HS-27A (cell line): ENCODE measurements around the gene NUP210L.

Source experiments
- DNase-seq: peaks from one replicate; pipeline ENCODE4 v3.0.0-alpha.2; 2012; ENCODE audit warnings: low read depth, missing footprints

NUP210L gene

DNA sequence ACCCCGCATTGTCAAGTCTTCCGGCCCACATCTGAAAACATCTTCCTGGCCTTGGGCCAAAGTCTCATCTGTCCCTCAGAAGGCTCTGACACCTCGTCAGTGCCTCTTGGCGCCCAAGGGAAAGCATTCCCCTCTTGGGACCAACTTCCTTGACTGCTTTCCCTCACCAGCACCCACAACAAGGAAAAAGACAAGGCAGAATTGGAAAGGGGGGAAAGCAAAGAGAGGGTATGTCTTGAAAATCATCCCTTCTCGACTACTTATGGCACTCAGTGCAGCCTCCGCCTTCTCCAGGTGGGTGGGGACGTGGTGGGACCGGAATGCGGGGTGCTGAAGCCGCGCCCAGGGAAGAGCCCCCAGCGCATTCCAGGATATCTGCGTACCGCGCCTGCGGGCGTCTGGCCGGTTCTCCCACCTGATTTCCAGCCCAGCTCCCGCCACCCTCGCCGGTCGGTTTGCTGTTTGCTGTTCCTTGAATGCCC lies 191.0 kb downstream of the NUP210L start:
- DNase-seq = peak; percentile 45

DNA sequence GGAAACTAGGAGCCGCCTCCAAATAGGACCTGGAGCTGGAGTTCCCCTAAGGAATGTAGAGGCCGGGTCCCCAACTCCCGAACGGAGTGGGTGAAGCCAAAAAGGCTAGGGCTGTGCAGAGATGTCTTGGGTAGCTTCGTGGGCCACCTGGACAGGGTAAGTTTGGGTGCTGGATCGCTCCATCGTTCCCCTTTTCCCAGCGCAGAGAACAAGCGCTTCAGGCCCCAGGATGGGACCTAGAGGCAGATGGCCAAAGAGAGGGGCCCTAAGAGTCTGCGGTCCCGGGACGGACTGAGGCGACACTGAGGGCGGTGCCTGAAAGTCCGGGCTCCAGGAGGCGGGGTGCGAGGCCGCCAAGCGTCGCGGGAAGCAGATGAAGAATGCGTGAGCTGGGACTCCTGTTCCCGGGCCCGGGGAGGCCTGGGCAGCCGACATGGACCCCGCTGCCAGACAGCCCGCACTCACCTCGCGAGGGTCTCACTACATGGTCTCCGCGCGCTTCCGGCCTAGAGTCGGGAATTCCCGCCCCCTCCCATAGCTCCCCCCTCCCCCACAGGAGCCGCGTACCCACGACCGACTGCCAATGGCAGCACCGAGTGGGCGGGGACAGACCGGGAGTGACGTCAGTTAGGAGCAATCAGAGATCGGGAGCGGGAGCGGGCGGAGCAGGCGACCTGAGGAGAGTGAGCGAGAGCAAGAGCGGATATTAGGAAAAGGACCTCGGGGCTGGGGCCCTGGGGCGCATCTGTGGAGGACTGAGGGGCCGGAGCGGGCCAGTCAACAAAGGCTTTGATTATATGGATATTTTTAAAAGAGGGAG lies 191.6 kb downstream of the NUP210L start, which contains the start of gene SLC39A1:
SLC39A1 (minus strand) TSS at position 508 of the 820 bp plus-strand sequence. CDS start 822 bp downstream, outside the sequence.
- peak; percentile 88 for DNase-seq

DNA sequence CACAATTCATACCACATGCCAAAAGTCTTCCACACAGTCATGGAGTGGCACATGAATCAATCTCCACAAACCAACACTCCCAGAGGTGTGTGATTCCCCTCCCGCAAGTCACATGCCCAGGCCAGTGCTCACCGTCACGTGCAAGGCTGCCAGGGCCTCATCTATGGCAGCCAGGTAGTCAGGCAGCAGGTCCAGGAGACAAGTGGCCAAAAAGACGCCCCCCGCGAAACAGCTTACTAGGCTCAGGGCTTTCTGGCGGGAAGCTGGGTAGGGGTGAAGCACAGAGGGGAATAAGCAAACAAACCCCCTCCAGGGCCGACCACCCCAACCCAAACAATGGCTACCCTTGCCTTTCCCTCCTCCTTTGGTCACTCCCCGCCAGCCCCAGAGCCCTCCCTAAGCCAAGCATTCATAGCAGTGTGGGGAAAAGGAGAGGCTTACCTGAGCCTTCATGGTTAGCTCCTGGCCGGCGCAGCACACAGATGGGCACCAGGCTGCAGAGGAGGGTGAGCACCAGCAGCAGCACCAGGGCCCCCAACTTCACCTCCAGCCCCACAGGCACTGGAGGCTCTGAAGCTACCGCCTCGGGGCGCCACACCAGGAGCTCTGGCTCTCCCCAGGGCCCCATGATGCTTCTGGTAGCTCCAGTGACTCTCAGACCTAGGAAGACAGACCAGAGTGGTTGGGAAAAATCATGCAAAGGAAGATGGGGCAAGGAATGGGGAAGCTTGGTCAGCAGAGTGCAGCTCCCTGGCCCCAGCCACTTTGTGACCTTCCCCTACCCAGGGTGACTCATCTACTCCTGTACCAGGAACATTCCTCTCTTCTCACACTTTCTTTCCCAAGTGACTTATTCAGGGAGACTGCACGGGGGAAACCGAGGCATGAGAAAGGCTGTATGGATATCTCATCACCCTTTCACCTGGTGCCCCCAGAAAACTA lies 192.5 kb downstream of the NUP210L start:
- no peak for DNase-seq

DNA sequence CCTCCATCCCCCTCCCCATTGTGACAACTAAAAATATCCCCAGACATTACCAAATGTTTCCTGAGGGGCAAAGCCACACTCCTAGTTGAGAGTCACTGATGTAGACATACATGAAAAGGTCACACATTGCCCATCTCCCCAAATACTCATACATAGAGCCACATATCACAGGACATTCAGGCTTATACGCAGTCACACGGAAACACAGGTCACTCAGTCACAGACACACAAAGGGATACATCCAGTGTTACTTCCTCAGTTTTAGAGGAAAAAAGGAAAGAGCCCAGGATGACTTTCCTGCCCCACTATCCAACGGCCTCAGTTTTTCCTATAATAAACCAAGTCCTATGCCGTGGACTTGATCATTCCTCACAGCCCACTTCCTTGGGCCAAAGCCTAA lies 193.5 kb downstream of the NUP210L start:
- no peak for DNase-seq

DNA sequence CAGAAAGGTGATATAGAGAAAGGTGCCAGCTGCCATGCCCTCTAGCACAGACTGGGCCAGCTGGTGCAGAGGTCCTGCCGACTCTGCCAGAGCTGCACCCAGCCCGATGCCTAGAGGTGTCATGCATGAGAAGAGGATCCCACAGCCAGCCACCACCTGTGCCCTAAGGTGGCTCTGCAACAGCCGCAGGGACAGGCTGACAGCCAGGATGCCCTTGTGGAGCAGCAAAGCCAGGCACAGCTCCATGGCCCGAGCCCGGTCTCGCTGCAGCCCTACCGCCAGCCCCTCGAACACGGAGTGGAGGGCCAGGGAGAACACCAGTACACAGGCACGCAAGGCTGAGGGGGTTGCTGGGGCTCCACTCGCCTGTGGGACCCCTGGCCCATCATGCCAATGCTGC lies 194.7 kb downstream of the NUP210L start:
- DNase-seq = no peak

DNA sequence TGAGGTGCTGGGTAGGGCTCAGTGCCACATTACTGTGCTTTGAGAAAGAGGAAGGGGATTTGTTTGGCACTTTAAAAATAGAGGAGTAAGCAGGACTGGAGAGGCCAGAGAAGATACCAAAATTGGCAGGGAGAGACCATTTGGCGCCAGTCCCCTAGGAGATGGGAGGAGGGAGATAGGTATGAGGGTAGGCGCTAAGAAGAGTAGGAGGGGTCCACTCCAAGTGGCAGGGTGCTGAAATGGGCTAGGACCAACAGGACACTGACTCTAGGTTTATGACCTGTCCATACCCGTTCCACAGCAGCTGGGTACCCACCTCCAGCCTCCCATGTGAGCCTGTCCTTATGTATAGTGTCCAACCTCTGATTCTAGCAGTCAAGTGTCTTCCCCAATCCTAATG lies 195.4 kb downstream of the NUP210L start:
- DNase-seq = no peak

DNA sequence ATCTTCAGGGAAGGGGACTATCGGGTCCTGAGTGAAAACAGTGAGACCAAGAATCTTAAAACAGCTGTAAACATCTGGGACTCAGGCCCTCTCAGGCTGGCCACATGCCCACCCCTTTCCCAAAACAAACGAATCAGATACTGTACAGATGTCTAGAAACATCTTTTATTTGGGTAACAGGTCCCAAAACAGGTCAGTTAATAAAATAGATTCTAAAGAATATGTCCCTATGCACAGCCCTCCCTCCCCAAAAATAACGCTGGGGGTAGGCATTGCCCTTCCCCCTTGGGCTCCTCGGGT lies 196.0 kb downstream of the NUP210L start:
- DNase-seq = no peak

DNA sequence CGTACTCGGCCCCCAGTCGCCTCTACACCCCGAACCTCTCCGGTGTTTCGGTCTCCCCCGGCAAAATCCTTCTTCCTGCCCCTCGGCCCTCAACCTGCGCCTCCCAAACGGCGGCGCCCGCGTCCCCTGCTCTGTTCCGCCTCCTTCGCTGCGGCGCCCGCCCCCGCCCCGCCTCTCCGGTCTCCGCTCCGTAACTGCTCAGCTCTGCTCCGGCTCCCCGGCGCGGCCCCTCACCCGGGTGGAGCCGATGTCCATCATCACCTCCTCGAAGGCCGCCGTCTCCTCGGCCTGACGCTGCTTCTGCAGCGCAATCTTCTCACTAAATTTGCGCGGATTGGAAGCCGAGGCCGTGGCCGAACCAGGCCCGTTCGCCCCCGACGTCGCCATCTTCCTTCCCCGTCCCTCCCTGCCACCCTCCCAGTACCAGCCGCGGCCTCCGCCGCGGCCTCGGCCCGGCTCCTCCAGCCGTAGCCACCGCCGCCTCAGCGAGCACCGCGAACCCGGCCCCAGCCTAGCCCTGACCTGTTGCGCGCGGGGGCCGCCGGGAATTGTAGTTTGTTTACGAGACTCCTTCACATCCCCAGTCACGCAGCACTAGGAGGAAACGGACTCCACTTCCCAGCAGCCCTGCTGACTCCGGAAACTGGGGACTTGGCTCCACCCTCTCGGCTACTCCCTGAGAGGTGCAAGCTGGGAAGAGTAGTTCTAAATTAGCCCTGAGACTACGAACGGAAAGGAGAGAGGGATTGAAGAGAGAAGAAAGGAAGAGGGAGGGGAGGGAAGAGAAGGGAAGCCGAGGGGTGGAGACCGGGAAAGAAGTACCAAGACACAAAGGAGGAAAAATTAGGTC lies 196.5 kb downstream of the NUP210L start, which contains the start of gene CRTC2:
CRTC2 (minus strand) TSS at position 502 of the 850 bp plus-strand sequence; CDS start at position 387, 115 bp downstream.
- DNase-seq = peak; percentile 85

DNA sequence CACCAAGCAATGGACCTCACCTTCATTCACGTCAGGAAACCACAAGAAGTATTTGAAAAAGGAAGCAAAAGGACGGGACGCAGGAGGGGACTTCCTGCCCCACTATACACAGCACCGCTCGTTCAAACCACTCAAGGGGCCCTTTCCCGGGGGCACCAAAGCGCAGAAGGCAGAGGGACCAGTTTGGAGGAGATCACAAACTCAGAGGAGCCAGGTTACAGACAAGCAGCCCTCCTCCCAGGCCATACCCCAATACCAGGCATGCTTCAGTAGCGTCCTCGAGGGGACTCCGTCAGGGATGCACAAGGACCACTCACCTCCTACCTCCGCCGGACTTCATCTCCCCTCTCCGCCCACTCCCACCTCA lies 197.1 kb downstream of the NUP210L start:
- no peak for DNase-seq

DNA sequence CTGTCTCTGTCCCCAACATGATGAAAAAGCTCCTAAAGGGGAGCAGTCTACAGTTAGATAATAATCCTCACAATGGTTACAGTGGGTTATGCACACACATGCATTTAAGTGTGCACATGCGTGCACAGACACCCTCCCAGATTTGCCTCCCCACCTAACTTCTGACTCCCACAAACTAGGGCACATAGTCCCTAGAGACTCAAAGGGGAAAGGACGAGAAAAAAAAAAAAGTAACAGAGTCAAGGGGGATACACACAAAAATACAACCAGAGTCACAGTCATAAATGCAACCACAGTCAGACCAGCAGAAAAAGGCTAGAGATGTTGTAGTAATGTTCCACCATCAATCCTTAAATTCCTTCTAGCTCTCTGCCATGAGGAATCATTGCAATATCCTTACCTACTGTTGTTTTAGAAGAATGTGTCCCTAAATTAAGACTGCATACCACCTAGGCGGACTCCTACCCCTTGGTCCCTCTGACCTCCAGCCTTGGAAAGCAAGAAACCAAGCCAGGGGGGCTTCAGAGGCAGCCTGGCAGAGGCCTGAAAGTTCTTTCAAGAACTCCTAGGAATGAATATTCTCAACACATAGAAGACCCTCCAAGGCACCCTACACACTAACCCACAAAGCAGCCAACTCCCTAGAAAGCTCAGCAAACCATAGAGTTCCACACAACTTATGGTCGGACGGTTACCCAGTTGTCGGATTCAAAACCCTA lies 197.7 kb downstream of the NUP210L start:
- DNase-seq = no peak

DNA sequence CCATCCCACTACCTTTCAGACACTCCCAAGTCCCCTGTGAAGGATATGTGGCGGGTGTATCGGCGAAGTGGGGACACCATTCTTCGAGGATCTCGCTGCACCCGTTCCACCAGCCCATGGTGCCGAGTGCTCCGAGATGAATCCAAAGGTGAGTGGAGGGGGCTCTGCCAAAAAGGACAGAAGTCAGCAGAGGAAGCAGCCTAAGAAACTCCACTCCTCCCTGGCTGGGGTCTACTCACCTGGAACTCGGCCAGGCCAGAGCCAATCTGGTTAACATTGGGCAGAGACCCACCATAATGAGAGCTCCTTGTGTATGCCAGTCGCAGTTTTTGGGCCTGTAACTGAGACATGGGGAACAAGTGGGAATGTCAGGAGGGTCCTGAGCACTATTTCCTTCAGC lies 200.0 kb downstream of the NUP210L start:
- no peak for DNase-seq

DNA sequence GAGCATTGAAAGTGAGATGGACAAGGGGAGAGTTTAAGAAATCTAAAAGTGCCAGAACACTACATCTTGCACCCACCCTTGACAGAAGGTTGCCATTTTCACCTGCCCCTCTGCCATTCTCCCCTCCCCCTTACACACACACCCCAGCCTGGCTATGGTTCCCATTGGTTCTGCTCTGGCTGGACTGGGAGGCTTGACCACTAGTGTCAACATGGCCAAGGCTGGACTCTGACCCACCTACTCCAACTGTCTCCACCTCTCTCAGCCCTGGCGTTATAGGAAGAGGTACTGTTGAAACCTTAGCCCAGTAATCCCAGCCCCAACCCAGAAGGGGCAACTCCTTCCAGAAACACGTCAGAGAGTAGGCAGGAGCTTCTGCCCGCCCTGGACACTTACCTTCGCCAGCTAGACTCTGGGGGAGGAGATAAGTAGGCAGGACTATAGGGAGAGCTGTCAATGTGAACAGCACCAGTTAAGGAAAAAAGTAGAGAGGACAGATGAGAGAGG lies 201.0 kb downstream of the NUP210L start:
- DNase-seq = no peak

DNA sequence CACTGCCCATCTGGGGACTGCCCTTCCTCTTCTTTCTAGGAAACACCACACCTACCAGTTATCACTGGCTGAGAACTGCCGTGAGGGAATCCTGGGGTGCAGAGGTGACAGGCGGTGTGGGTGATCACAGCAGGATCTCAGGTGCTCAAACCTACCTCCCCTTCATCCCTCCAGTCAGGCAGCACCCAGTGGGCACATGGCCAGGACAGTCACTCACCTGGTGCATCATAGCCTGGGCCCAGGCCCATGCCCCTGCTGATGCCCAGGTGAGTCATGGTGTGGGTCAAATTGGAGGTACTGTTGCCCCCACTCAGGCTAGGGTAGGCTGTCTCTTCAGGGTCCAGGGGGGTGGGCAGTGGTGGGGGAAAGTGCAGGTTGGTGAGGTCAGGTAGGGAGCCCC lies 203.1 kb downstream of the NUP210L start:
- no peak for DNase-seq

DNA sequence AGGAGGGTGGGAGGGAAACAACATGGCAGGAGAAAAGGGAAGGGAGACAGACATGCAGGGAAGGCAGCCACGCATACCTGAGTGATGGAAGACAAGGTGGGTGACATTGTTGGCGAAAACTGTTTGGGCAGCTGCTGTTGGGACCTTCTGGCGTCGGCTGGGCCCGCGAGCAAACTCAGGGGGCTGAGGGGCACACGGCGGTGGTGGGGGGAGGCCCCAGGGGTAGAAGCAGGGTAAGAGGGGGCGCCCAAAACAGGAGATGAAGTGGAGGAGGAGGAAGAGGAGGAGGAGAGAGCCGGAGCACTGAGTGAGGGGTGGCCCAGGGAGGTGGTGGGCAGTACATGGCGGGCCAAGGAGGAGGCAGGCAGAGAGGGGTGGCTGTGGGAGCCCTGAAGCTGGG lies 203.7 kb downstream of the NUP210L start:
- no peak for DNase-seq

DNA sequence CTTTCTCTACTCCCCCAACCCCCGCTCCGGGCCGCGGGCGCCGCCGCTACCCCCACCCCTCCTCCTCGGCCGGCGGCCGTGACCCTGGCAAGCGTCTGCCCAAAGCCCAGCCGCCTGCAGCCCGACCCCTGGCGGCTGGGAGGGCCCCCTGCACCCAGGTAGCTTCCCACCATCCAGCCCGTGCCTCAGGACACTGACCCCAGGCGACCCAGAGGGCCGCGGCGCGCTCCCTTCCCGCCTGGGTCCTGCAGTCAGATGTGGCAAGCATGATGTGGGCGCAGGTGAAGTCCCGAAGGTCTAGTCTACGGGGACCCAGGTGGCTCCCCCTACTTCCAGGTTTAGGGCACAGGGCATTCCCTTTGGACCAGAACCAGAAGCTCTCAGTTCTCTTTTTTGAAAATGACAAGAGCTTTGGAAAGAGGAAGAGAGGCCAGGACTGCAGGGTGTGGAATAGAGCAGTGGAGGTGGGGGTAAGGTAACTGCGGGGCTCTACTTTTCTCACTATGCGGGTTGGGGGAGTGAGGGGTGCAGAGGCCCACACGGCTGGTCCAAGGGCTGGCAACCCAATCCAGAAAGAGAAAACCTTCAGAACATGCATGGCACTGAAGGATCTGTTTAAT lies 208.1 kb downstream of the NUP210L start, which contains the start of gene DENND4B:
DENND4B (minus strand) TSS at position 97 of the 620 bp plus-strand sequence. CDS start 2,344 bp downstream, outside the sequence.
- DNase-seq = no peak

DNA sequence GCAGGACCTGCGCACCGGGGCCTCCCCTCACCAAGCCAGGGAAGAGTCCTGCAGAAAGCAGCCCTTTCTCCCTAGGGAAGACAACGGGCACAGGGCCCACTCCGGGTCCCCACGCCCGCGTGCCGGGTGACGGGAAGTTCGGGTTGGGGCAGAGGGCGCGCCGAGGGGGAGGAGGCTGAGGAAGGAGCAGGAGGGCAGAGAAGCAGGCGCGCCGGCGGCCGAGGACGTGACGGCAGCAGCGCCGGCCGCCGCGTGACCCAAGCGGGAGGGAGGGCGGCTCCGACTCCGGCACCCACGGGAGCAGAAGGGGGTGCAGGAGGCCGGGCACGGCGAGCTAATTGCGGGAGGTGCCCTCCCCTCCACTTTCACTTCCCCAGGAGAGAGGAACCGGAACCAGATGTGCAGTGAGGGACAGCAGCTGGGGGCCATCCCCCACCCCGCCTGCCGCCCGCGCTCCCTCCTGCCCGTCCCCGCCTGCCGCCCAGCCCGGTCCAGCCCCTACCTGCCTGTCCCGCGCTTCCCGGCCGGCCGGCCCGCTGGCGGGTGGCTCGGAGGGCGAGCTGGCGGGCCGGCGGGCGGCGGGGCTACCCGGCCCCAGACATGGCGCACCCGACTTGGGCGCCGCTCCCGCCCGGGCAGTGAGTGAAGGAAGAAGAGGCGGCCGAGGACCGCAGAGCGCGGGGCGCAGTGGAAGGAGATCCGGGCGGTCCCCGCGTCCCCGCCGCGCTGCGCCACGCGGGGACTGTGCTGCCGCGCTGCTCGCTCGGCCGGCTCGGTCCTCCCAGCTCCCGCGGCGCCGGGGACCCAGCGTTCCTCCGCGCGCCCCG lies 208.9 kb downstream of the NUP210L start:
- DNase-seq = no peak

DNA sequence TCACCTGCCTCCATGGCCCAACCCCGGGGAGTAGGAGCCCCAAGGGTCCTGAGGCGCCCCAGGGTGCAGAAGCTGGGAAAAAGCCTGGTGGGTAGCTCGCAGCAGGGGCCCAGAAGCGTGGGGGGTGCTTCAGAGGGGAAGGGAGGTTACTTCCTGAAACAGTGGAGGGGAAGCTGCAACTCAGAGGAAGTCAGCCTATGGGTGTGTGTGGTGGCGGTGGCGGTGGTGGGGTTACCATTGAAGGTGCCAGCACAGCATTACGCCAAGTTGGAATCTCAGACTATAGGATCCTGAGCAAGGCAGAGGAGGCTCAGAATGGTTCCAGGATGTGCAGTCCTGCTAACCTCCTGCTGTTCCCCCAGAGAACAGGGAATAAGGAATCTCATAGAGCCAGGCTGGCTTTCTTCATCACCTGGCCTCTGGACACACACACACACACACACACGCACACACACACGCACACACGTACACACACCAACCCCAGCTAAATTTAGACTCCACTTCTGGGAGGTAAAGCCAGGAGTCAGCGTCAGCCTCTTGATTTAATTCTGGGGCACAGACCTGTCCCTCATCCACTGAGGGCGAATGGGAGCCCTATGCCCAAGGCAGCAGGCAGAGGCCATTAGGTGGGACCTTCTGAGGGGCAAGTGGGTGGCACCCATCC lies 209.6 kb downstream of the NUP210L start:
- no peak for DNase-seq

DNA sequence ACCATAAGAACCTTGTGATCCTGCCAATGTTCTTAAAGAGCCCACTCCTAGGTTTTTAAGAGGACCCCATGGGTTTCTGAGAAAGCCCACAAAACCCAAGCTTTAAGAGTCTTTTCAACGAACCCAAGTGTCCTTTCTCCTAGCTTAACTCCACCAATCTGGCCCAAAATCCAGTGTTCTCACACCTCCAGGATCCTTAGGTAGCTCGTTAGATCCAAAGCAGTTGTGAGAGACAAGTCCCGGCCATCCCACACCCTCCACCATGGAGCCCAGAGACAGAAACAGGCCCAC lies 210.1 kb downstream of the NUP210L start:
- no peak for DNase-seq
